GM12878 (cell line): ENCODE data around the gene SLX4IP. TPM values are rescaled to one million over a fixed set of nuclear protein-coding genes. Genes with fewer than 3 reads are reported as not detected.

Experiments used
- ATAC-seq: fragments of 200-7000 bp; cut with Tn5 transposase; 3 replicates; pipeline ENCODE4 v1.9.1; 2020; ENCODE audit warnings: mild to moderate bottlenecking, moderate library complexity
- BruUV-seq: library from RNA; stranded (reverse); fragments of 400-500 nt; replicated peaks from 2 replicates; lab custom pipeline; 2021; lab: Mats Ljungman, UMichigan
- CTCF ChIA-PET: fragments of 300-600 bp; sonication (Branson Sonifier 250); formaldehyde crosslinking; extraction: SDS; loops from one replicate; lab custom pipeline; 2021; ENCODE audit warnings: inconsistent platforms; lab: Yijun Ruan, JAX
- POLR2A ChIA-PET: fragments of 350-600 bp; formaldehyde crosslinking; extraction: SDS; loops from one replicate; lab custom pipeline; 2021; ENCODE audit warnings: inconsistent platforms; lab: Charles Lee
- RAD21 ChIA-PET: fragments of 300-600 bp; sonication (Branson Sonifier 250); formaldehyde crosslinking; loops from one replicate; lab custom pipeline; 2023; ENCODE audit warnings: antibody characterized with exemption; ENCODE audit not compliant: unreplicated experiment; lab: Charles Lee
- SMC1A ChIA-PET: fragments of 300-600 bp; sonication (Branson Sonifier 250); formaldehyde crosslinking; loops from one replicate; lab custom pipeline; 2023; ENCODE audit not compliant: unreplicated experiment, uncharacterized antibody; lab: Charles Lee
- DNase-seq: peaks from one replicate; pipeline ENCODE4 v3.0.0-alpha.2; 2011; ENCODE audit warnings: low read depth, low spot score
- FAIRE-seq: peaks from 3 replicates; lab custom pipeline; 2011; peaks lifted over from hg19 to GRCh38; lab: Jason Lieb, UNC
- H2AFZ ChIP-seq: 2 replicates; pipeline ENCODE4 v1.6.0; 2011; ENCODE audit warnings: low read depth, low read length, control low read depth; ENCODE audit not compliant: control insufficient read depth
- H3K27ac ChIP-seq: 2 replicates; pipeline ENCODE4 v1.5.1; 2011; ENCODE audit warnings: control low read depth; ENCODE audit not compliant: control insufficient read depth, insufficient read depth
- H3K27me3 ChIP-seq, 2 experiments: replicated peaks in 1 of 2; 2 replicates each; pipeline versions ENCODE4 v1.6.0 to v1.6.1; 2011; ENCODE audit warnings: low read length in 1 of 2; ENCODE audit not compliant: control insufficient read depth in 2 of 2, insufficient read depth in 2 of 2
- H3K36me3 ChIP-seq, 2 experiments: 2 replicates each; pipeline ENCODE4 v1.5.1; 2011; ENCODE audit warnings: low read length in 1 of 2; ENCODE audit not compliant: control insufficient read depth in 2 of 2, insufficient read depth in 2 of 2
- H3K4me1 ChIP-seq: 2 replicates; pipeline ENCODE4 v1.6.1; 2011; ENCODE audit warnings: mild to moderate bottlenecking, low read length, moderate library complexity, mixed read lengths; ENCODE audit not compliant: control insufficient read depth, insufficient read depth
- H3K4me2 ChIP-seq: 2 replicates; pipeline ENCODE4 v1.6.0; 2011; ENCODE audit warnings: control low read depth; ENCODE audit not compliant: control insufficient read depth, insufficient read depth
- H3K4me3 ChIP-seq: fragments of 200-600 bp; sonication (generic); 2 replicates; pipeline ENCODE4 v1.5.1; 2016
- H3K79me2 ChIP-seq: 2 replicates; pipeline ENCODE4 v1.6.0; 2011; ENCODE audit warnings: low read length; ENCODE audit not compliant: control insufficient read depth, insufficient read depth
- H3K9ac ChIP-seq: 2 replicates; pipeline ENCODE4 v1.8.0; 2011; ENCODE audit warnings: low read length, control low read depth, mixed read lengths; ENCODE audit not compliant: control insufficient read depth, insufficient read depth
- H3K9me3 ChIP-seq: replicated peaks from 3 replicates; pipeline ENCODE4 v1.5.1; 2011; ENCODE audit warnings: mild to moderate bottlenecking, low read length; ENCODE audit not compliant: control insufficient read depth, insufficient read depth
- H4K20me1 ChIP-seq: 2 replicates; pipeline ENCODE4 v1.6.0; 2011; ENCODE audit not compliant: control insufficient read depth, insufficient read depth
- ATF7 ChIP-seq: fragments of 450-650 bp; IDR thresholded peaks from 2 replicates; pipeline ENCODE4 v1.6.1; 2016; ENCODE audit warnings: low read depth, mild to moderate bottlenecking
- CHD4 ChIP-seq: fragments of 200-600 bp; sonication (generic); IDR thresholded peaks from 2 replicates; pipeline ENCODE4 v1.6.1; 2016; ENCODE audit warnings: mild to moderate bottlenecking
- GABPA ChIP-seq: IDR thresholded peaks from 2 replicates; pipeline ENCODE4 v1.6.1; 2014; ENCODE audit warnings: antibody characterized with exemption, low read depth, mild to moderate bottlenecking, inconsistent platforms
- NR2F1 ChIP-seq: fragments of 450-650 bp; conservative IDR thresholded peaks from 2 replicates; pipeline ENCODE4 v1.6.1; 2017; ENCODE audit warnings: mild to moderate bottlenecking
- STAT1 ChIP-seq: fragments of 450-650 bp; conservative IDR thresholded peaks from 2 replicates; pipeline ENCODE4 v1.6.1; 2014; ENCODE audit warnings: antibody characterized with exemption, mild to moderate bottlenecking
- TCF3 ChIP-seq: IDR thresholded peaks from 2 replicates; pipeline ENCODE4 v1.6.1; 2012; ENCODE audit warnings: low read depth, mild to moderate bottlenecking, low read length, borderline replicate concordance; ENCODE audit not compliant: insufficient read depth
- WRNIP1 ChIP-seq: IDR thresholded peaks from 2 replicates; pipeline ENCODE4 v1.6.1; 2011; ENCODE audit warnings: low read depth, low read length, improper control_type of control experiment, borderline replicate concordance
- ZNF24 ChIP-seq: fragments of 450-650 bp; IDR thresholded peaks from 2 replicates; pipeline ENCODE4 v1.6.1; 2017; ENCODE audit warnings: antibody characterized with exemption, mild to moderate bottlenecking
- WGBS: methylation state at CpG from one replicate; pipeline ENCODE4 v1.1.6; 2016; ENCODE audit warnings: low lambda C conversion rate; ENCODE audit not compliant: insufficient replicate concordance, insufficient coverage; ENCODE audit errors: missing lambda C conversion rate; 5-methylcytosine and 5-hydroxymethylcytosine counted together
- in situ Hi-C: fragments of 300-500 bp; cut with MboI; formaldehyde crosslinking; loops from 9 replicates; pipeline ENCODE4 v1.14.3; 2018; ENCODE audit warnings: mixed read lengths
- intact Hi-C: fragments of 100-400 bp; cut with micrococcal nuclease; formaldehyde crosslinking; loops from one replicate; pipeline ENCODE4 v1.14.2; 2022; ENCODE audit not compliant: unreplicated experiment
- polyA plus RNA-seq, 11 experiments: library from polyadenylated mRNA; depleted of rRNA in 4 of 11; unstranded in 6 of 11; stranded (reverse) in 5 of 11; fragments of >200 nt; fragmentation: Nextera tagmentation in 4 of 11; fragmentation: Illumina TruSeq in 1 of 11; extraction: Ambion mirVana in 4 of 11; extraction: Trizol in 1 of 11; gene quantifications; 1 replicate in 1 of 11; 2 replicates in 10 of 11; pipeline versions ENCODE4 v1.2.1 to v1.2.3, GENCODE V29; 2011 to 2016; ENCODE audit warnings: inconsistent platforms in 2 of 11, missing spikeins in 2 of 11, low read depth in 1 of 11
- total RNA-seq, 4 experiments: library from RNA; depleted of rRNA in 3 of 4; stranded (reverse); fragments of >200 nt in 3 of 4; fragmentation: Illumina TruSeq in 1 of 4; extraction: Trizol in 1 of 4; gene quantifications; 2 replicates each; pipeline versions ENCODE4 v1.2.1 to v1.2.3, GENCODE V29; 2013 to 2021

SLX4IP gene
- total and polyA plus RNA-seq, 10 of the 15 experiments (the other 5 are each of a cell fraction or from before 2014, with no cell fraction given), result 2.2 to 11.0 (median 6.3) TPM

- no peaks in the 10 kb centered on the region for H3K4me1 ChIP-seq
- no peak overlapping the region for H2AFZ ChIP-seq
- ChIA-PET CTCF (interaction anchor here (0.5 to 1.5 kb wide), 3 partner anchors 10 to 126 kb away, joined by 3 read pairs; no protein-coding TSS in a partner anchor), POLR2A (no interaction called here), SMC1A (no interaction called here), RAD21 (no interaction called here)
- H3K9ac ChIP-seq, result no peak overlapping the region
- no peaks in the 10 kb centered on the region for H4K20me1 ChIP-seq
- H3K27ac ChIP-seq, result no peak overlapping the region
- no peaks in the 10 kb centered on the region for H3K79me2 ChIP-seq
- no peaks in the 10 kb centered on the region for H3K27me3 ChIP-seq
- H3K4me2 ChIP-seq, result no peak overlapping the region
- no TSS peak for BruUV-seq
- no peaks in the 10 kb centered on the region for H3K9me3 ChIP-seq
- H3K36me3 ChIP-seq, result peaks cover 0 to 7% of the 10 kb centered on the region in 2 experiments; a peak in 1 of 4 replicates
- ATAC-seq, result no peak
- intact Hi-C loops (no loop called here), in situ Hi-C loops (no loop called here)
- TF ChIP-seq NR2F1 (no peak), CHD4 (no peak), STAT1 (no peak), ZNF24 (no peak), ATF7 (no peak), GABPA (no peak), WRNIP1 (no peak), TCF3 (no peak)
- 72% methylated on average over 5 of the region's 5 CpGs for WGBS
- H3K4me3 ChIP-seq, result no peak overlapping the region
- no peak for DNase-seq
- FAIRE-seq, result no peak
Measured at GRCh38 chr20:10635476-10636208, 200.5 kb downstream of the SLX4IP start.
